ENCODE measurements around the gene PRSS36.

PRSS36 gene

GRCh38 chr16:31134625-31135534 is 15.0 kb downstream of the PRSS36 start:
- no peaks in the 10 kb centered on the region for H3K9me3 Mint-ChIP-seq

DNA sequence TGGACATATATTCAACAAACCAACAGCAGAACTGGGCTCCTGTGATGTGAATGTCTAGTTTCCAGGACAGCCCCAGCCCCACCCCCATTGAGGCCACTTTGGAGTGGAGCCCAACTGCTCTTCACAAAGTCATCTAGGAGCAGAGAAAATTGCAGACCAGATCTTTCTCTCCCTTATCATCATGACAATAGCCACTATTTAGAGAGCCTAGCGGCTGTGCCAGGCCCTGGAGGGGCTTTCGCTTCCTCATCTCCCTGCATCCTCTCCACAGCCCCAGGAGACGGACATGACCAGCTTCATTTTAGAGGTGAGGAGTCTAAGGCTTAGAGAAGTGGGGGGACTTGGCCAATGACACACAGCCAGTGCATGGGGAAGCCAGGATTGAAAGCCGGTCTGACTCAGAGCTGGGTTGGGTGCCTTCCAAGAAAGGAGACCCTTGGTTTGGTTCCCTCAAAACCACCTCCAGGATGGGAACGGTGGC is 15.7 kb downstream of the PRSS36 start:
- Mint-ChIP-seq H3K9me3 (no peaks in the 10 kb centered on the region), H3K36me3 (ENCODE audit: low read depth) (peaks cover 21% of the 10 kb centered on the region), H3K4me1 (peaks cover 16% of the 10 kb centered on the region), H3K27me3 (ENCODE audit: low read depth) (no peaks in the 10 kb centered on the region), H3K4me3 (peak overlapping the region; percentile 61 to 83 (median 81)), H3K27ac (peak overlapping the region; percentile 14 to 61 (median 57))
- no peak for TF ChIP-seq CTCF (IDR thresholded peaks at IDR 0.05; ENCODE audit: unreplicated experiment in 3 of 3)

More at GRCh38 chr16:31134625-31135534, 15.0 kb downstream of the PRSS36 start:
- Mint-ChIP-seq H3K27ac (peak overlapping the region; percentile 51 to 61 (median 55)), H3K27me3 (ENCODE audit: low read depth) (no peaks in the 10 kb centered on the region), H3K4me3 (peak overlapping the region; percentile 61 to 83 (median 81)), H3K36me3 (ENCODE audit: low read depth) (peaks cover 21% of the 10 kb centered on the region), H3K4me1 (peaks cover 16% of the 10 kb centered on the region)
- no peak for TF ChIP-seq CTCF (IDR thresholded peaks at IDR 0.05; ENCODE audit: unreplicated experiment in 3 of 3)

DNA sequence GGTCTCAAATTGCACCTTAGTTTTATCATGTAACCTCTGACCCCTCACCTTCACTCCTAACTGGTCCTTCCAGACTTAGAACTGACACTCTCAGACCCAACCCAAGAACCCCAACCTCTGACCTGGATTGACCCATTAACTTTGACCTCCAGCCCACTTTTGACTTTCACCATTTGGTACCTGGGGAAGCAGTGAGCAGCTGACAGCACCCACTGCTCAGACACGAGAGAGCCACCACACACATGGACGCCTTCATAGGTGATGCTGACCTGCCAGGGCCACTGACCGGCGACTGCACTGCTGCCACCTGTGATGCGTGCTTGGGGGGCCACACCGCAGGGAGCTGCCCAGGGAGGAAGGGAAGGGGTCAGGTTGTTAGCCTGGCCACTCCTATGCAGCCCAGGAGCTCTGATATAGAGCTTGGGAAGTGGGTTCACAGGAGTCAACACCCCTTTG is 16.8 kb downstream of the PRSS36 start:
- peaks cover 21% of the 10 kb centered on the region for H3K36me3 Mint-ChIP-seq (ENCODE audit: low read depth)
- no peak for TF ChIP-seq CTCF (IDR thresholded peaks at IDR 0.05; ENCODE audit: unreplicated experiment in 3 of 3)
- no peaks in the 10 kb centered on the region for H3K9me3 Mint-ChIP-seq
- H3K27me3 Mint-ChIP-seq (ENCODE audit: low read depth) = no peaks in the 10 kb centered on the region
- H3K4me1 Mint-ChIP-seq = peaks cover 16% of the 10 kb centered on the region
- peak overlapping the region in 1 of 3 experiments; percentile 61 for H3K4me3 Mint-ChIP-seq
- H3K27ac Mint-ChIP-seq = peak overlapping the region; percentile 14 to 61 (median 57)

- Mint-ChIP-seq H3K36me3 (ENCODE audit: low read depth) (peaks cover 21% of the 10 kb centered on the region), H3K9me3 (no peaks in the 10 kb centered on the region), H3K4me1 (peaks cover 16% of the 10 kb centered on the region), H3K27ac (peak overlapping the region in 1 of 3 experiments; percentile 57), H3K4me3 (no peak overlapping the region), H3K27me3 (ENCODE audit: low read depth) (no peaks in the 10 kb centered on the region)
- TF ChIP-seq CTCF (IDR thresholded peaks at IDR 0.05; ENCODE audit: unreplicated experiment in 3 of 3) = no peak
Observed at GRCh38 chr16:31132303-31132979, 17.4 kb downstream of the PRSS36 start.

- no peak for TF ChIP-seq CTCF (IDR thresholded peaks at IDR 0.05; ENCODE audit: unreplicated experiment in 3 of 3)
- no peaks in the 10 kb centered on the region for H3K27me3 Mint-ChIP-seq (ENCODE audit: low read depth)
- peak overlapping the region in 1 of 3 experiments; percentile 89 for H3K27ac Mint-ChIP-seq
Observed at GRCh38 chr16:31131841-31132271, 18.0 kb downstream of the PRSS36 start.

More at GRCh38 chr16:31131841-31132271, 18.0 kb downstream of the PRSS36 start:
- H3K4me1 Mint-ChIP-seq = peaks cover 16% of the 10 kb centered on the region
- peaks cover 21% of the 10 kb centered on the region for H3K36me3 Mint-ChIP-seq (ENCODE audit: low read depth)
- H3K9me3 Mint-ChIP-seq = no peaks in the 10 kb centered on the region
- H3K4me3 Mint-ChIP-seq = no peak overlapping the region
